Ramos (cell line): Measurements from ENCODE around the gene RPP38.

Source experiments
- in situ Hi-C: fragments of 300-500 bp; cut with MboI; formaldehyde crosslinking; loops from one replicate; pipeline ENCODE4 v1.14.3; 2022; ENCODE audit warnings: low sequenced_read_pairs; ENCODE audit not compliant: unreplicated experiment

The RPP38 gene

GRCh38 chr10:15106352-15107013, 9.3 kb downstream of the RPP38 start:
- in situ Hi-C loops = no loop called here

GRCh38 chr10:15112657-15113056, 15.5 kb downstream of the RPP38 start:
- in situ Hi-C loops = no loop called here

GRCh38 chr10:15113766-15114165, 16.6 kb downstream of the RPP38 start:
- in situ Hi-C loops = no loop called here

- in situ Hi-C loops = no loop called here
Measured at GRCh38 chr10:15116225-15116624, 19.1 kb downstream of the RPP38 start.

- in situ Hi-C loops = no loop called here
Measured at GRCh38 chr10:15118615-15119014, 21.5 kb downstream of the RPP38 start.

GRCh38 chr10:15120523-15120922, 23.4 kb downstream of the RPP38 start:
- in situ Hi-C loops = no loop called here

- in situ Hi-C loops = no loop called here
Measured at GRCh38 chr10:15121707-15122106, 24.6 kb downstream of the RPP38 start.

GRCh38 chr10:15122477-15123030, 25.4 kb downstream of the RPP38 start:
- in situ Hi-C loops = no loop called here

- in situ Hi-C loops = no loop called here
Measured at GRCh38 chr10:15123749-15124184, 26.6 kb downstream of the RPP38 start.

GRCh38 chr10:15124190-15124589, 27.0 kb downstream of the RPP38 start:
- in situ Hi-C loops = no loop called here

- in situ Hi-C loops = no loop called here
Measured at GRCh38 chr10:15124908-15125307, 27.8 kb downstream of the RPP38 start.

GRCh38 chr10:15131330-15131729, 34.2 kb downstream of the RPP38 start:
- in situ Hi-C loops = no loop called here

GRCh38 chr10:15136129-15137035, 39.2 kb downstream of the RPP38 start:
- in situ Hi-C loops = no loop called here

GRCh38 chr10:15137036-15137359, 39.8 kb downstream of the RPP38 start:
- in situ Hi-C loops = no loop called here

GRCh38 chr10:15137636-15138035, 40.5 kb downstream of the RPP38 start:
- in situ Hi-C loops = no loop called here

GRCh38 chr10:15140698-15141097, 43.5 kb downstream of the RPP38 start:
- in situ Hi-C loops = no loop called here

- in situ Hi-C loops = no loop called here
Measured at GRCh38 chr10:15141136-15142054, 44.2 kb downstream of the RPP38 start.

- in situ Hi-C loops = no loop called here
Measured at GRCh38 chr10:15144788-15145187, 47.6 kb downstream of the RPP38 start.

- in situ Hi-C loops = no loop called here
Measured at GRCh38 chr10:15146366-15146765, 49.2 kb downstream of the RPP38 start.
